Measurements from ENCODE around the gene DCP1A.

Gene DCP1A

GRCh38 chr3:53347261-53348064 lies at the start of gene DCP1A:
Gene DCP1A, minus strand, starts transcription at chr3:53347543. Its CDS starts 26 bp downstream, at chr3:53347517.
- DNase-seq (ENCODE audit: low read depth): peak; percentile 96
- peak within 1 kb of the TSS; percentile 96 for H3K4me3 ChIP-seq (ENCODE audit: low read length)
- TF ChIP-seq CTCF (conservative IDR thresholded peaks at IDR 0.05; ENCODE audit: low read length): no peak; the same call in 1 of the 2 replicates

- DNase-seq (ENCODE audit: low read depth): no peak
Observed at GRCh38 chr3:53384465-53385423, 37.4 kb upstream of the DCP1A start.

GRCh38 chr3:53382106-53382505 lies 34.8 kb upstream of the DCP1A start:
- no peak overlapping the region for H3K4me3 ChIP-seq (ENCODE audit: low read length)
- no peak for DNase-seq (ENCODE audit: low read depth)
- TF ChIP-seq CTCF (conservative IDR thresholded peaks at IDR 0.05; ENCODE audit: low read length): no peak

More at GRCh38 chr3:53384465-53385423, 37.4 kb upstream of the DCP1A start:
- no peak overlapping the region for H3K4me3 ChIP-seq (ENCODE audit: low read length)
- no peak for TF ChIP-seq CTCF (conservative IDR thresholded peaks at IDR 0.05; ENCODE audit: low read length)

GRCh38 chr3:53380306-53380705 lies 33.0 kb upstream of the DCP1A start:
- no peak for DNase-seq (ENCODE audit: low read depth)
- no peak overlapping the region for H3K4me3 ChIP-seq (ENCODE audit: low read length)
- TF ChIP-seq CTCF (conservative IDR thresholded peaks at IDR 0.05; ENCODE audit: low read length): no peak

- no peak overlapping the region for H3K4me3 ChIP-seq (ENCODE audit: low read length)
- no peak for DNase-seq (ENCODE audit: low read depth)
- no peak for TF ChIP-seq CTCF (conservative IDR thresholded peaks at IDR 0.05; ENCODE audit: low read length)
Observed at GRCh38 chr3:53379898-53380297, 32.6 kb upstream of the DCP1A start.

GRCh38 chr3:53377794-53378193 lies 30.5 kb upstream of the DCP1A start:
- no peak for TF ChIP-seq CTCF (conservative IDR thresholded peaks at IDR 0.05; ENCODE audit: low read length)
- no peak overlapping the region for H3K4me3 ChIP-seq (ENCODE audit: low read length)
- DNase-seq (ENCODE audit: low read depth): no peak
